GM21390 (cell line): ENCODE data around the gene SPTBN4.
A peak's percentile ranks its signal among the peaks of the same experiment; 100 is the strongest.
"Not testable (repeated sequence)": the region's sequence is repeated elsewhere in the genome, so short reads cannot be mapped to it uniquely, and the experiment has no call there.

ENCODE experiments used
- ATAC-seq: cut with Tn5 transposase; IDR thresholded peaks from one replicate; pipeline ENCODE4 v1.9.1; 2021; ENCODE audit not compliant: unreplicated experiment

Gene SPTBN4

GRCh38 chr19:40613690-40614621 lies 147.2 kb downstream of the SPTBN4 start:
- ATAC-seq = peak; percentile 41

GRCh38 chr19:40614622-40615411 lies 148.0 kb downstream of the SPTBN4 start:
- no peak for ATAC-seq

GRCh38 chr19:40616178-40616577 lies 149.4 kb downstream of the SPTBN4 start:
- no peak for ATAC-seq

GRCh38 chr19:40616941-40617340 lies 150.1 kb downstream of the SPTBN4 start:
- ATAC-seq = no peak

- no peak for ATAC-seq
Measured at GRCh38 chr19:40617961-40618360, 151.2 kb downstream of the SPTBN4 start.

GRCh38 chr19:40619333-40620160 lies 152.7 kb downstream of the SPTBN4 start:
- ATAC-seq = no peak

GRCh38 chr19:40620161-40620485 lies 153.3 kb downstream of the SPTBN4 start:
- no peak for ATAC-seq

- ATAC-seq = no peak
Measured at GRCh38 chr19:40621283-40621682, 154.5 kb downstream of the SPTBN4 start.

GRCh38 chr19:40621966-40622772 lies 155.4 kb downstream of the SPTBN4 start:
- ATAC-seq = no peak

GRCh38 chr19:40622773-40623075 lies 155.9 kb downstream of the SPTBN4 start:
- ATAC-seq = no peak

- ATAC-seq = no peak
Measured at GRCh38 chr19:40623403-40624251, 156.8 kb downstream of the SPTBN4 start.

GRCh38 chr19:40624369-40625153 lies 157.8 kb downstream of the SPTBN4 start:
- ATAC-seq = not testable (repeated sequence)

GRCh38 chr19:40625406-40626120 lies 158.8 kb downstream of the SPTBN4 start:
- ATAC-seq = no peak
